SK-N-MC (cell line): Measurements from ENCODE around the gene ABHD2.

Source experiments
- DNase-seq: peaks from one replicate; pipeline ENCODE4 v3.0.0-alpha.2; 2011; ENCODE audit warnings: low read depth, low spot score
- H3K27ac ChIP-seq: fragments of 200-600 bp; sonication (generic); 2 replicates; pipeline ENCODE4 v1.5.1; 2016; ENCODE audit warnings: mixed run types
- H3K36me3 ChIP-seq: fragments of 200-600 bp; sonication (generic); 2 replicates; pipeline ENCODE4 v1.6.1; 2017; ENCODE audit warnings: antibody characterized with exemption, low read length, mixed read lengths; ENCODE audit not compliant: insufficient read depth
- H3K4me3 ChIP-seq: fragments of 200-600 bp; sonication (generic); 2 replicates; pipeline ENCODE4 v1.5.1; 2016
- H3K9ac ChIP-seq: fragments of 200-600 bp; sonication (generic); 2 replicates; pipeline ENCODE4 v1.8.0; 2017; ENCODE audit warnings: mixed run types, mixed read lengths; ENCODE audit not compliant: insufficient read length
- H3K9me3 ChIP-seq: fragments of 200-600 bp; sonication (generic); 2 replicates; pipeline ENCODE4 v1.6.1; 2017; ENCODE audit warnings: low read depth, mild to moderate bottlenecking, antibody characterized with exemption, low read length, moderate library complexity, mixed read lengths
- EZH2 ChIP-seq: fragments of 200-600 bp; sonication (generic); IDR thresholded peaks from one replicate; pipeline ENCODE4 v1.6.1; 2017; ENCODE audit warnings: antibody characterized with exemption
- FOXP2 ChIP-seq: optimal IDR thresholded peaks from 2 replicates; pipeline ENCODE3; 2011; ENCODE audit warnings: mild to moderate bottlenecking, moderate library complexity; ENCODE audit not compliant: insufficient read depth; ENCODE audit errors: extremely low read length, control extremely low read depth
- POLR2AphosphoS5 ChIP-seq: IDR thresholded peaks from 2 replicates; pipeline ENCODE4 v1.6.1; 2012; ENCODE audit warnings: mild to moderate bottlenecking, low read depth, low read length, borderline replicate concordance

The ABHD2 gene

GRCh38 chr15:89121414-89121813, 33.2 kb downstream of the ABHD2 start:
- no peak for TF ChIP-seq FOXP2
- no peak for TF ChIP-seq POLR2AphosphoS5
- TF ChIP-seq EZH2: no peak
- Histone ChIP-seq H3K27ac (no peak overlapping the region), H3K4me3 (no peak overlapping the region), H3K9me3 (no peaks in the 10 kb centered on the region), H3K9ac (no peak overlapping the region), H3K36me3 (peaks cover 7% of the 10 kb centered on the region; the same call in 1 of the 2 replicates)
- no peak for DNase-seq

GRCh38 chr15:89122505-89123180, 34.4 kb downstream of the ABHD2 start:
- no peak for DNase-seq
- Histone ChIP-seq H3K27ac (no peak overlapping the region), H3K36me3 (peaks cover under 1% of the 10 kb centered on the region; the same call in 1 of the 2 replicates), H3K4me3 (no peak overlapping the region), H3K9ac (no peak overlapping the region), H3K9me3 (no peaks in the 10 kb centered on the region)
- no peak for TF ChIP-seq POLR2AphosphoS5
- TF ChIP-seq FOXP2: no peak
- TF ChIP-seq EZH2: no peak

- no peak overlapping the region for H3K27ac ChIP-seq
- no peak overlapping the region for H3K4me3 ChIP-seq
- no peaks in the 10 kb centered on the region for H3K9me3 ChIP-seq
- TF ChIP-seq EZH2 (no peak), POLR2AphosphoS5 (no peak), FOXP2 (no peak)
- no peak for DNase-seq
- no peaks in the 10 kb centered on the region for H3K36me3 ChIP-seq
- H3K9ac ChIP-seq: no peak overlapping the region
Measured at GRCh38 chr15:89123181-89123525, 34.9 kb downstream of the ABHD2 start.

GRCh38 chr15:89125088-89125826, 37.0 kb downstream of the ABHD2 start:
- TF ChIP-seq FOXP2 (no peak), POLR2AphosphoS5 (no peak), EZH2 (no peak)
- no peaks in the 10 kb centered on the region for H3K36me3 ChIP-seq
- H3K27ac ChIP-seq: no peak overlapping the region
- no peaks in the 10 kb centered on the region for H3K9me3 ChIP-seq
- no peak overlapping the region for H3K4me3 ChIP-seq
- no peak overlapping the region for H3K9ac ChIP-seq
- no peak for DNase-seq

GRCh38 chr15:89126009-89126408, 37.8 kb downstream of the ABHD2 start:
- Histone ChIP-seq H3K27ac (no peak overlapping the region), H3K36me3 (no peaks in the 10 kb centered on the region), H3K4me3 (no peak overlapping the region), H3K9me3 (no peaks in the 10 kb centered on the region), H3K9ac (no peak overlapping the region)
- DNase-seq: no peak
- TF ChIP-seq POLR2AphosphoS5: no peak
- no peak for TF ChIP-seq FOXP2
- TF ChIP-seq EZH2: no peak

- Histone ChIP-seq H3K36me3 (no peaks in the 10 kb centered on the region), H3K9ac (no peak overlapping the region), H3K27ac (no peak overlapping the region), H3K9me3 (no peaks in the 10 kb centered on the region), H3K4me3 (no peak overlapping the region)
- TF ChIP-seq FOXP2: no peak
- no peak for TF ChIP-seq POLR2AphosphoS5
- no peak for TF ChIP-seq EZH2
- DNase-seq: no peak
Measured at GRCh38 chr15:89127054-89127702, 38.9 kb downstream of the ABHD2 start.

GRCh38 chr15:89128320-89129122, 40.3 kb downstream of the ABHD2 start:
- no peak overlapping the region for H3K27ac ChIP-seq
- no peak for DNase-seq
- H3K36me3 ChIP-seq: no peaks in the 10 kb centered on the region
- no peak overlapping the region for H3K4me3 ChIP-seq
- H3K9me3 ChIP-seq: no peaks in the 10 kb centered on the region
- TF ChIP-seq EZH2: no peak
- TF ChIP-seq FOXP2: no peak
- TF ChIP-seq POLR2AphosphoS5: no peak
- no peak overlapping the region for H3K9ac ChIP-seq
